ENCODE measurements around the gene HNRNPH1.

Gene HNRNPH1

GRCh38 chr5:179599566-179599965, 23.9 kb downstream of the HNRNPH1 start:
- no peak for TF ChIP-seq ZFX (IDR thresholded peaks at IDR 0.05; ENCODE audit: borderline replicate concordance)
- no peak for TF ChIP-seq CTCF (IDR thresholded peaks at IDR 0.05)
- no peak overlapping the region for H3K27ac ChIP-seq

GRCh38 chr5:179599100-179599499, 24.4 kb downstream of the HNRNPH1 start:
- no peak overlapping the region for H3K27ac ChIP-seq
- no peak for TF ChIP-seq CTCF (IDR thresholded peaks at IDR 0.05)
- no peak for TF ChIP-seq ZFX (IDR thresholded peaks at IDR 0.05; ENCODE audit: borderline replicate concordance)

- no peak overlapping the region for H3K27ac ChIP-seq
Observed at GRCh38 chr5:179596421-179596820, 27.1 kb downstream of the HNRNPH1 start.

GRCh38 chr5:179595916-179596315, 27.6 kb downstream of the HNRNPH1 start:
- TF ChIP-seq ZFX (IDR thresholded peaks at IDR 0.05; ENCODE audit: borderline replicate concordance) (no peak), CTCF (IDR thresholded peaks at IDR 0.05) (no peak)
- H3K27ac ChIP-seq: no peak overlapping the region

More at GRCh38 chr5:179596421-179596820, 27.1 kb downstream of the HNRNPH1 start:
- TF ChIP-seq CTCF (IDR thresholded peaks at IDR 0.05) (no peak), ZFX (IDR thresholded peaks at IDR 0.05; ENCODE audit: borderline replicate concordance) (no peak)

GRCh38 chr5:179588166-179588565, 35.3 kb downstream of the HNRNPH1 start:
- H3K27ac ChIP-seq: no peak overlapping the region
- no peak for TF ChIP-seq CTCF (IDR thresholded peaks at IDR 0.05)
- TF ChIP-seq ZFX (IDR thresholded peaks at IDR 0.05; ENCODE audit: borderline replicate concordance): no peak

- TF ChIP-seq ZFX (IDR thresholded peaks at IDR 0.05; ENCODE audit: borderline replicate concordance) (no peak), CTCF (IDR thresholded peaks at IDR 0.05) (no peak)
- no peak overlapping the region for H3K27ac ChIP-seq
Observed at GRCh38 chr5:179585941-179586401, 37.5 kb downstream of the HNRNPH1 start.

GRCh38 chr5:179577286-179577960, 46.0 kb downstream of the HNRNPH1 start:
- no peak overlapping the region for H3K27ac ChIP-seq
- TF ChIP-seq CTCF (IDR thresholded peaks at IDR 0.05) (no peak), ZFX (IDR thresholded peaks at IDR 0.05; ENCODE audit: borderline replicate concordance) (no peak)

Data from 22Rv1 (cell line).